ENCODE measurements around the gene SLAMF6.
"Not testable (repeated sequence)": the region's sequence is repeated elsewhere in the genome, so short reads cannot be mapped to it uniquely, and the experiment has no call there.

The SLAMF6 gene

DNA sequence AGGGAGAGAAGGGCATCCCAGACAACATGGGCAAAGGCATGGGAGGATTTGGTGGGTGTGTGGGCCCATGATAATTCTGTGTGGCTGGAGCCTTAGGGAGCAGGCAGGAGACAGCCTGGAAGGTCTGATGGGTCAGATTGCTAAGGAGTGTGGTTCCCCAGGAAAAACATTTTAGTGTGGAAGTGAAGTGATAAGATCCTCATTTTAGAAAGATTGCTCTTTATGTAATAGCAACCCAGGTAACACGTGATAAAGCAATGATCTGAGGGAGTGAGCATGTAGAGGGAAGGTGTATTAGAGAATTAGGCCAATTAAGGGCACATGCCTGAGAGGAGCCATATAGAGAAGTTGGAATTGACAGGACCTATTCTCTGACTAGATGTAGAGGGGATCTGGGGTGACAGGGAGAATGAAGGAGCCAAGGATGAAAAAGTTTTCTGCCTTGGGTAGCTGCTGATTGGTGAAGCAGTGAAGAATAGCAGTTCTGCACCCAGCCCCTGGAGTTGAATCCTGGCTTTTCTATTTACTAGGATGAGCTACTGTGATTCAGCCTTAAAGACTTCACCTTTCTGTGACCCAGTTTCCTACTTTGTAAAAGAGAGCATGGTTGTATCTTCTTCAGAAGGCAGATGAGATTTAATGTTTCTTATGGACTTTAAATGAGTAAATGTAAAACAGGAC is 18.7 kb upstream of the SLAMF6 start:
- DNase-seq = peak; percentile 52

GRCh38 chr1:160540859-160541233 is 17.8 kb upstream of the SLAMF6 start:
- DNase-seq = peak; percentile 94

DNA sequence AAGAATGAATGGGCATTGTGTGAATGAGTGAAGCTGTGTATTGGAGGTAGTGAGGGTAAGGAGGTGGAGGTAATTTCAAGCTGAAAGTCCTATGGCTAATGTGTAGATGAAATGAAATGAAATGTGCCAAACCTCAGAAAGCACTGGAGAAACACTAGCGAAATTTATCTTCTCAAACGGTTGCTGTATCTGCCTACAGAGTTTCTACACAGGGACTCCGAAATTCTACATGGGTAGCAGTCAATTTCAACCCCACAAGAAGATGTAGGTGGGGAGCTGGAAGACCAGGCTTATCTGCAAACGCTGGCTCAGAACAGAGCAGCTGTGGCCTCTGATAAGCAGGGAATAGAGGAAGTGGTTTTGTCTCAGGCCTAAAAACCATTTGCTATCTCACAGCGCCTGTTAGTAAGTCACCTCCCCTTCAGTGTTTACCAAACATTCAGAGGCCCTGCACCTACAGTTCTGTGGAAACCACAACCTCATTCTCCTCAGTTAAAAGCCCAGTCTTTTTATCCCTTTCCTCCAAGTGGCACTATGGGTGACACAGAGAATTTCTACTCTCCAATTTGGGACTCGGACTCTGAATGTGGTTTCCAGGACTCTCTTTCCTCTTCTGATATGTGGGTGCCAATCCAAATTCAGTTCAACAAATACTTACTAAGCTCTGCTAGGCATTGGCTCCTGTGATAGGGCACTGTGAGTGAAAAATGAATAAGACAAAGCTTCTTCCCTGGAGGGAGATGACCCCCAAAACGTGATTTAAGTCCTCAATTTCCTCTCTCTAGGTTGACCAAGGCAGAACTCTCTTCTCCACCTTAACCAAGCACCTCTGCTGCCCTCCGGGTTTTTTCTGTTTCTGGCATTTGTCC is 17.2 kb upstream of the SLAMF6 start:
- peak; percentile 100 for DNase-seq

DNA sequence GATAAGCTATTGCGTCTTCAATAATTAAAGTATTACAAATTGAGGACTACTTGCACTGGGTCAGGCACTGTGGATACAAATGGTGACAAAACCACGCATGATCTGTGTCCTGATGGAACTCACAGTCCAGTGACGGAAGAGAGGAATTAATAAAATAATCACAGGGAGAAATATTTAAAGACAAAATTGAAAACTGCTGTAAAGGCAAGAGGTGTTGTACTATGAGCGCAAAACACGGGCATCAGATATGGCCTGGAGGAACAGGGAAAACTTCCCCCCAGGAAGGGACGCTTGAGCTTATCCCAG is 16.6 kb upstream of the SLAMF6 start:
- DNase-seq = no peak

DNA sequence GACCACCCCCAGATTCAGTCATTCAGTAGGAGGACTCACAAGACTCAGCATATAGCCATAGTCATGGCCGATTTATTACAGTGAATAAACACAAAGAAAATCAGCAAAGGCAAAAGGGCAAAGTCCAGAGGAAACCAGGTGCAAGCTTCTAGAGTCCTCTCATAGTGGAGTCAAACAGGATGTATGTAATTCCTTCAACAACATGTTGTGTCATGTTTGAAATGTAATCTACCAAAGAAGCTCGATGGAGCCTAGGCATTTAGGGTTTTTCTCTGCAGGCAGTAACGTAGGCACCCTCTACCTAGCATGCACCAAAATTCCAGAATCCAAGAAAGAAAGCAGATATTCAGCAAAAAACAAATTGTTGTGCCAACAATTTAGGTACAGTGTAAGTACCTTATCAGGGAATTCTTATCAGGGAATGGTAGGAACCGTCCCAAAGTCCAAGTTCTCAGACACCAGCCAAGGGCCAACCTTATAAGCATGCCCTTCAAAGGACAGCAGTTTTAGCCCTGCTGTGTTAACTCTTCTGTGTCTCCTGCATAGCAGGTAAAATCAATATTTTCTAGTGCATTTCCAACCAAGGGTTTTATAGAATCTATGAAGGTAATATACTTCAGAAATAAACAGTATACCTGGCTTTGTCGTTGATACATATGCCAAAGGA is 16.1 kb upstream of the SLAMF6 start:
- DNase-seq = no peak

- no peak for DNase-seq
Observed at GRCh38 chr1:160537714-160538665, 14.9 kb upstream of the SLAMF6 start.

- peak; percentile 66 for DNase-seq
Observed at GRCh38 chr1:160534823-160535605, 12.0 kb upstream of the SLAMF6 start.

GRCh38 chr1:160532557-160532813 is 9.4 kb upstream of the SLAMF6 start:
- not testable (repeated sequence) for DNase-seq

GRCh38 chr1:160531809-160532556 is 8.9 kb upstream of the SLAMF6 start:
- DNase-seq = not testable (repeated sequence)

DNA sequence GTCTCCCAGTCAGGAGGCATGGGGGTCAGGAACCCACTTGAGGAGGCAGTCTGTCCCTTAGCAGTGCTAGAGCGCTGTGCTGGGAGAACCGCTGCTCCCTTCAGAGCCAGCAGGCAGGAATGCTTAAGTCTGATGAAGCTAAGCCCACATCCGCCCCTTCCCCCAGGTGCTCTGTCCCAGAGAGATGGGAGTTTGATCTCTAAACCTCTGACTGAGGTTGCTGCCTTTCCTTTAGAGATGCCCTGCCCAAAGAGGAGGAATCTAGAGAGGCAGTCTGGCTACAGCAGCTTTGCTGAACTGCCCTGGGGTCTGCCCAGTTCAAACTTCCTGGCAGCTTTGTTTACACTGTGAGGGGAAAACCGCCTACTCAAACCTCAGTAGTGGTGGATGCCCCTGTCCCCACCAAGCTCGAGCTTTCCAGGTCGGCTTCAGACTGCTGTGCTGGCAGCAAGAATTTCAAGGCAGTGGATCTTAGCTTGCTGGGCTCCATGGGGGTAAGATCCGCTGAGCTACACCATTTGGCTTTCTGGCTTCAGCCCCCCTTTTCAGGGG is 6.4 kb upstream of the SLAMF6 start:
- not testable (repeated sequence) for DNase-seq

GRCh38 chr1:160523789-160524188 is 734 bp upstream of the SLAMF6 start:
- not testable (repeated sequence) for DNase-seq

GRCh38 chr1:160522136-160522535 is 919 bp downstream of the SLAMF6 start:
- peak; percentile 40 for DNase-seq

- DNase-seq = no peak
Observed at GRCh38 chr1:160521554-160521953, 1.5 kb downstream of the SLAMF6 start.

DNA sequence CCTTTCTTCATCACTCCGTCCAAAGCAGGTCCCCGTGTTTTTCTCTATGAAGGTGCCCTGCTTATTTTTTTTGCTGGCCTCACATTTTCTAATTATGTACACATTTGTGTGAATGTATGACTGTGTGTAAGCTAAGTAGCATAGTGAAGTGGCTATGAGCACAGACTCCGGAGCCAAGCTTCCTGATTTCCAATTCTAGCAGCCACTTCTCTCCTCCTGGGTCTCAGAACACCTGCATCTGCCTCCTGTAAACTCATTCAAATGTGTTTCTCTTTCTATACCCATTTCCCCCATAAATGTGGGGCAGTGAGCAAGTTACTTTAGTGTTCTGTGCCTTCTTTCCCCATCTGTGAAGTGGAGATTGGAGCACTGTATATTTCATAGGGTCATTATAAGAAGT is 2.1 kb downstream of the SLAMF6 start:
- DNase-seq = no peak

GRCh38 chr1:160520582-160520981 is 2.5 kb downstream of the SLAMF6 start:
- DNase-seq = no peak

DNA sequence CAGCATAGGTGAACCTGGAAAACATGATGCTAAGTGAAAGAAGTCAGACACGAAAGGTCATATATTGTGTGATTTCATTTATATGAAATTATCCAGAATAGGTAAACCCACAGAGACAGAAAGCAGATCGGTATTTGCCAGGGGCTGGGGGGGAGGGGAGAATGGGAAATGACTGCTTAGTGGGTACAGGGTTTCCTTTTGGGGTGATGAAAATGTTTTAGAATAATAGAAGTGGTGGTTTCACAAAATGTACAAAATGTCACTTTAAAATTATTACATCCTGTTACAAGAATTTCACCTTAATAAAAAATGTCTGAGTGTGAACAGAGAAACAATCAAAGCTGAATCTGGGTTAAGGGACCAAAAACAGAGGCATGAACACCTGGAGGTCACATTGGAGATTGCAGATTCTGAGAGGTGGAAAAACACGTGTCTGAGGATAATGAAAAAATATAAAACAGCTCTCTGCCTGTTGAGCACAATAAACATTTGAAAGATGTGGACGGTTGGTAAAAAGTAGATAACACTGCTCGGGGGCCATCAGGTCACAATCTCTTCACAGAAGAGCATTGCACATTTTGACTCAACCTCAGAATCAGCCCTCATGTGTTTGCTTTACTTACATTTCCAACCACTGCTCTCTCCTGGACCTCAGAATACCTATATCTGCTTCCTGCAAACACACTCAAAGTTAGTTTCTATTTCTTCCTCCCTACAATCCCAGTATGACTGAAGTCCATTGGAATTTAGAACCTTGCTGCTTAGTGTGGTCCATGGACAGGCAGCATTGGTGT is 3.2 kb downstream of the SLAMF6 start:
- DNase-seq = peak; percentile 88

GRCh38 chr1:160517519-160517918 is 5.5 kb downstream of the SLAMF6 start:
- DNase-seq = not testable (repeated sequence)

DNA sequence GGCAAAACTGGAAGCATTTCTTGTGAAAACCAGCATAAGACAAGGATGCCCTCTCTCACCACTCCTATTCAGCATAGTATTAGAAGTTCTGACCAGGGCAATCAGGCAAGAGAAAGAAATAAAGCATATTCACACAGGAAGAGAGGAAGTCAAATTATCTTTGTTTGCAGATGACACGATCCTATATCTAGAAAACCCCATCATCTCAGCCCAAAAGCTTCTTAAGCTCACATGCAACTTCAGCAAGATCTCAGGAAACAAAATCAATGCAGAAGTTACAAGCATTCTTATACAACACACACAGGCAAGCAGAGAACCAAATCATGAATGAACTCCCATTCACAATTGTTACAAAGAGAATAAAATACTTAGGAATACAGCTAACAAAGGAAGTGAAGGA is 7.1 kb downstream of the SLAMF6 start:
- DNase-seq = peak; percentile 89

- no peak for DNase-seq
Observed at GRCh38 chr1:160504651-160505050, 18.4 kb downstream of the SLAMF6 start.

DNA sequence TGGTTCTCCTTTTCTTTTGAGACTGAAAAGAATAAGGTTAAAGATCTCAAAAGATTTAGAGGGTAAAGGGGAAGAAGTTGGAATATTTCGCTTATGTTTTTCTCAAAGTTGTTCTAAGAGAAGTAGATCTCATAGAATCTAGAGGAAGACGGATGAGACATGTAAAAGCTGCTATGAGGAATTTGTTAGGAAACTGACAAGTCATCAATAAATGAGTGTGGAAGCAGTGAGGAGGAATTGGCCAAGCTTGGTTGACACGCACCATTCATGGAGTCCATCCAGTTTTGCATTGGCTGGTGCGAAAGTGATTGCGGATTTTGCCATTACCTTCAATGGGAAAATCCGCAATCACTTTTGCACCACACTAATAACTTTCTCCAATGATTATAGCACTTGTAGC is 20.0 kb downstream of the SLAMF6 start:
- DNase-seq = no peak
